ENCODE results near the gene FBRSL1.

- TF ChIP-seq POLR2AphosphoS5 (IDR thresholded peaks at IDR 0.05) (no peak), CTCF (IDR thresholded peaks at IDR 0.05) (no peak), POLR2A (IDR thresholded peaks at IDR 0.05) (no peak), EP300 (IDR thresholded peaks at IDR 0.05) (no peak)
Observed at GRCh38 chr12:132476038-132476414, 13.9 kb upstream of the FBRSL1 start.

All from sigmoid colon (tissue), 4 donors.